Panc1 (cell line): ENCODE results near the gene SIGLEC9. TPM values are rescaled to one million over a fixed set of nuclear protein-coding genes. Genes with fewer than 3 reads are reported as not detected.

Source experiments
- ATAC-seq: fragments of 200-7000 bp; cut with Tn5 transposase; 2 replicates; pipeline ENCODE4 v1.9.1; 2020; ENCODE audit warnings: mild to moderate bottlenecking, moderate library complexity
- BruUV-seq: library from RNA; stranded (reverse); fragments of 400-500 nt; replicated peaks from 2 replicates; lab custom pipeline; 2021; lab: Mats Ljungman, UMichigan
- CTCF ChIA-PET: fragments of 300-600 bp; sonication (Branson Sonifier 250); formaldehyde crosslinking; loops from one replicate; lab custom pipeline; 2022; ENCODE audit warnings: antibody characterized with exemption; lab: Charles Lee
- POLR2A ChIA-PET: fragments of 300-600 bp; sonication (Branson Sonifier 250); formaldehyde crosslinking; loops from one replicate; lab custom pipeline; 2022; ENCODE audit warnings: antibody characterized with exemption; lab: Charles Lee
- DNase-seq: peaks from one replicate; pipeline ENCODE4 v3.0.0-alpha.2; 2010; ENCODE audit warnings: low read depth, low spot score
- H3K27ac ChIP-seq: 2 replicates; pipeline ENCODE4 v1.5.1; 2011; ENCODE audit warnings: mild to moderate bottlenecking, low read length, inconsistent platforms
- H3K27me3 ChIP-seq: fragments of 200-500 bp; sonication (Bioruptor generic); 2 replicates; pipeline ENCODE4 v1.6.0; 2014; ENCODE audit warnings: low read length, inconsistent platforms; ENCODE audit not compliant: control insufficient read depth, insufficient read depth
- H3K36me3 ChIP-seq: fragments of 200-500 bp; sonication (Bioruptor generic); 2 replicates; pipeline ENCODE4 v1.5.1; 2014; ENCODE audit warnings: inconsistent platforms, mild to moderate bottlenecking, low read length, moderate library complexity; ENCODE audit not compliant: control insufficient read depth, insufficient read depth
- H3K4me1 ChIP-seq: 2 replicates; pipeline ENCODE4 v1.5.1; 2011; ENCODE audit warnings: inconsistent platforms, mild to moderate bottlenecking, low read length, moderate library complexity; ENCODE audit not compliant: control insufficient read depth, insufficient read depth
- H3K4me3 ChIP-seq, 2 experiments: 2 replicates each; pipeline ENCODE4 v1.5.1; 2011 to 2012; ENCODE audit warnings: low read depth in 2 of 2, low read length in 2 of 2, mild to moderate bottlenecking in 2 of 2, inconsistent platforms in 1 of 2, moderate library complexity in 1 of 2
- H3K9me3 ChIP-seq: fragments of 200-500 bp; sonication (Bioruptor generic); 2 replicates; pipeline ENCODE4 v1.5.1; 2014; ENCODE audit warnings: low read depth, mild to moderate bottlenecking, inconsistent platforms, low read length, moderate library complexity; ENCODE audit not compliant: control insufficient read depth, insufficient read depth
- CTCF ChIP-seq: fragments of 450-650 bp; IDR thresholded peaks from 2 replicates; pipeline ENCODE4 v1.5.1; 2017; ENCODE audit warnings: mild to moderate bottlenecking
- POLR2AphosphoS5 ChIP-seq: IDR thresholded peaks from 2 replicates; pipeline ENCODE4 v1.6.1; 2012; ENCODE audit warnings: mild to moderate bottlenecking, low read depth, low read length, moderate library complexity
- REST ChIP-seq, 2 experiments: IDR thresholded peaks; 2 replicates each; pipeline ENCODE4 v1.6.1; 2011 to 2012; ENCODE audit warnings: low read depth in 2 of 2, control low read depth in 1 of 2, low read length in 1 of 2, mild to moderate bottlenecking in 1 of 2, moderate library complexity in 1 of 2; ENCODE audit not compliant: insufficient read depth in 1 of 2
- SIN3A ChIP-seq: IDR thresholded peaks from 2 replicates; pipeline ENCODE4 v1.6.1; 2012; ENCODE audit warnings: low read depth, mild to moderate bottlenecking, low read length, moderate library complexity, borderline replicate concordance; ENCODE audit not compliant: insufficient read depth
- TCF7L2 ChIP-seq: IDR thresholded peaks from 2 replicates; pipeline ENCODE4 v1.6.1; 2011; ENCODE audit warnings: mild to moderate bottlenecking, low read depth, low read length, inconsistent platforms
- in situ Hi-C: cut with HindIII; loops from 2 replicates; pipeline ENCODE4 v1.10.0; 2016; ENCODE audit warnings: low sequenced_read_pairs, low pct_unique_long_range_greater_than_20kb
- intact Hi-C: fragments of 100-400 bp; cut with micrococcal nuclease; formaldehyde crosslinking; loops from one replicate; pipeline ENCODE4 v1.10.0; 2022; ENCODE audit not compliant: unreplicated experiment
- total RNA-seq: library from RNA; stranded (reverse); gene quantifications from one replicate; pipeline ENCODE4 v1.2.1, GENCODE V29; 2021; ENCODE audit not compliant: unreplicated experiment

Gene SIGLEC9
- total RNA-seq, 1 experiment from 2014 or later = not detected

- ATAC-seq (no peak), DNase-seq (no peak)
- Histone ChIP-seq H3K4me3 (no peak within 1 kb of the TSS), H3K4me1 (no peaks in the 10 kb centered on the region), H3K27ac (no peak within 1 kb of the TSS), H3K36me3 (no peaks in the 10 kb centered on the region), H3K27me3 (no peaks in the 10 kb centered on the region), H3K9me3 (no peaks in the 10 kb centered on the region)
- in situ Hi-C loops (no loop called here), intact Hi-C loops (no loop called here)
- BruUV-seq = no TSS peak
- ChIA-PET POLR2A (no interaction called here), CTCF (no interaction called here)
- TF ChIP-seq CTCF = no peak
- no peak for TF ChIP-seq TCF7L2
- no peak for TF ChIP-seq REST (IDR thresholded peaks at IDR 0.05; ENCODE audit: insufficient read depth in 1 of 2, low read depth in 2 of 2, low read length in 1 of 2)
- TF ChIP-seq POLR2AphosphoS5 = no peak
- TF ChIP-seq SIN3A = no peak
These were observed 42.1 kb upstream of the SIGLEC9 start, which contains the start of gene KLK14 for GRCh38 chr19:51082611-51083010. TSS of gene KLK14 (minus strand) at chr19:51082887. CDS start at chr19:51082614, 273 bp downstream.

DNA sequence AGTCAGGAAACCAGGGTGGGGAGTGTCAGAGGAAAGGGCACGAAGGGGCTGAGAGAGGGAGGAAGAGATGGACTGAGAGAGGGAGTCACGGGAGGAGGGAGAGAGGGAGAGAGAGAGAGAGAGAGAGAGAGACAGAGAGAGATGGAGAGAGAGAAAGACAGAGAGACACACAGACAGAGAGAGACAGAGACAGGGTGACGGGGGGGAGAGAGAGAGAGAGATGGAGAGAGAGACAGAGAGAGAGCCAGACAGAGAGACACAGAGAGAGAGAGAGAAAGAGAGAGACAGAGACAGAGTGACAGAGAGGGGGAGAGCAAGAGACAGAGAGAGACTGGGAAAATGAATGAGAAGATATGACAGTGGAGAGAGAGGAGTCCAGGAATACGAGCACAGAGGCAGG lies 41.5 kb upstream of the SIGLEC9 start:
- Histone ChIP-seq H3K4me1 (no peaks in the 10 kb centered on the region), H3K9me3 (no peaks in the 10 kb centered on the region), H3K27ac (no peak overlapping the region), H3K4me3 (no peak overlapping the region), H3K27me3 (no peaks in the 10 kb centered on the region), H3K36me3 (no peaks in the 10 kb centered on the region)
- TF ChIP-seq REST (IDR thresholded peaks at IDR 0.05; ENCODE audit: insufficient read depth in 1 of 2, low read depth in 2 of 2, low read length in 1 of 2) (no peak), CTCF (no peak), SIN3A (no peak), TCF7L2 (no peak), POLR2AphosphoS5 (no peak)
- DNase-seq (no peak), ATAC-seq (no peak)
- no TSS peak for BruUV-seq
- intact Hi-C loops = no loop called here
- in situ Hi-C loops = no loop called here
- CTCF ChIA-PET = no interaction called here
- POLR2A ChIA-PET = no interaction called here
